ENCODE results near the gene NR1I3. TPM values are rescaled to one million over a fixed set of nuclear protein-coding genes. Genes with fewer than 3 reads are reported as not detected.
"Not testable (repeated sequence)": the region's sequence is repeated elsewhere in the genome, so short reads cannot be mapped to it uniquely, and the experiment has no call there.

The NR1I3 gene
- total and polyA plus RNA-seq, 2 experiments from 2014 or later, result 0.50 TPM; not detected in 1

- TF ChIP-seq ZNF462 (CRISPR knock-in tag; IDR thresholded peaks at IDR 0.05), result no peak
Observed at GRCh38 chr1:161259345-161259702, 21.3 kb upstream of the NR1I3 start (continued).

GRCh38 chr1:161258439-161259344 lies 20.7 kb upstream of the NR1I3 start, which contains the start of gene PCP4L1:
Gene PCP4L1 (plus strand): TSS chr1:161258745. CDS start chr1:161258975, 230 bp downstream.
- Histone ChIP-seq H3K9me2 (ENCODE audit: insufficient read depth) (no peaks in the 10 kb centered on the region), H3K36me3 (ENCODE audit: insufficient read depth) (peaks cover 7% of the 10 kb centered on the region; the same call in 1 of the 2 replicates), H3K27me3 (ENCODE audit: insufficient read depth) (peaks cover 38% of the 10 kb centered on the region), H4K20me1 (replicated peaks; ENCODE audit: insufficient read depth) (no peaks in the 10 kb centered on the region), H3K27ac (ENCODE audit: low read depth) (no peak within 1 kb of the TSS), H3F3A (replicated peaks; ENCODE audit: low read depth) (0 out of 2 replicates have a peak, but pooled peaks cover 7% of the 10 kb centered on the region), H3K79me2 (replicated peaks; ENCODE audit: insufficient read depth) (no peaks in the 10 kb centered on the region), H3K4me2 (peak within 1 kb of the TSS; percentile 81), H3K4me1 (ENCODE audit: insufficient read depth) (peaks cover 8% of the 10 kb centered on the region), H2AFZ (peak within 1 kb of the TSS; percentile 84), H3K4me3 (peak within 1 kb of the TSS; percentile 62)
- Mint-ChIP-seq H3K36me3 (ENCODE audit: low read depth) (peaks cover 16% of the 10 kb centered on the region), H3K4me3 (peak within 1 kb of the TSS; percentile 62), H3K27ac (no peak within 1 kb of the TSS), H3K4me1 (peaks cover 21% of the 10 kb centered on the region), H3K27me3 (ENCODE audit: insufficient read depth, low read depth, poor library complexity) (peaks cover 42% of the 10 kb centered on the region), H3K9me3 (peaks cover 28% of the 10 kb centered on the region)
- TF ChIP-seq CREB1 (CRISPR knock-in tag; IDR thresholded peaks at IDR 0.05; ENCODE audit: low read depth) (0 out of 2 replicates have a peak, but pooled peaks have one; percentile 11), ZNF114 (CRISPR knock-in tag; IDR thresholded peaks at IDR 0.05) (peak; percentile 95), EZH2 (IDR thresholded peaks at IDR 0.05; ENCODE audit: low read depth, unreplicated experiment) (no peak), POLR2AphosphoS5 (IDR thresholded peaks at IDR 0.05; ENCODE audit: low read depth) (peak; percentile 47; the same call in 1 of the 2 replicates), ETS1 (IDR thresholded peaks at IDR 0.05) (no peak)
- peak; percentile 96 for ATAC-seq
- DNase-seq (ENCODE audit: low spot score), result peak; percentile 98

- H3K4me3 Mint-ChIP-seq; H3K9me2 ChIP-seq (ENCODE audit: insufficient read depth); H3K4me2 ChIP-seq; H3K36me3 ChIP-seq (ENCODE audit: insufficient read depth); H3K79me2 ChIP-seq (replicated peaks; ENCODE audit: insufficient read depth); H3F3A ChIP-seq (replicated peaks; ENCODE audit: low read depth); H3K27ac ChIP-seq (ENCODE audit: low read depth); H2AFZ ChIP-seq; H3K4me1 ChIP-seq (ENCODE audit: insufficient read depth); DNase-seq (ENCODE audit: low spot score); H4K20me1 ChIP-seq (replicated peaks; ENCODE audit: insufficient read depth); H3K27ac Mint-ChIP-seq; H3K4me3 ChIP-seq; ATAC-seq: not testable (repeated sequence)
- Mint-ChIP-seq H3K4me1 (peaks cover 21% of the 10 kb centered on the region), H3K36me3 (ENCODE audit: low read depth) (peaks cover 16% of the 10 kb centered on the region), H3K9me3 (peaks cover 28% of the 10 kb centered on the region), H3K27me3 (ENCODE audit: insufficient read depth, low read depth, poor library complexity) (peaks cover 42% of the 10 kb centered on the region)
- peaks cover 38% of the 10 kb centered on the region for H3K27me3 ChIP-seq (ENCODE audit: insufficient read depth)
Observed at GRCh38 chr1:161257109-161257508, 19.1 kb upstream of the NR1I3 start.

GRCh38 chr1:161255955-161256520 lies 18.0 kb upstream of the NR1I3 start:
- not testable (repeated sequence) for H3K27ac Mint-ChIP-seq; H3F3A ChIP-seq (replicated peaks; ENCODE audit: low read depth); H3K4me1 ChIP-seq (ENCODE audit: insufficient read depth); H4K20me1 ChIP-seq (replicated peaks; ENCODE audit: insufficient read depth); H3K4me3 Mint-ChIP-seq; H3K36me3 ChIP-seq (ENCODE audit: insufficient read depth); ATAC-seq; H3K4me2 ChIP-seq; H2AFZ ChIP-seq; H3K4me3 ChIP-seq; DNase-seq (ENCODE audit: low spot score); H3K79me2 ChIP-seq (replicated peaks; ENCODE audit: insufficient read depth); H3K9me2 ChIP-seq (ENCODE audit: insufficient read depth); H3K27ac ChIP-seq (ENCODE audit: low read depth)
- peaks cover 28% of the 10 kb centered on the region for H3K9me3 Mint-ChIP-seq
- H3K27me3 Mint-ChIP-seq (ENCODE audit: insufficient read depth, low read depth, poor library complexity), result peaks cover 36% of the 10 kb centered on the region
- H3K4me1 Mint-ChIP-seq, result peaks cover 15% of the 10 kb centered on the region
- peaks cover 33% of the 10 kb centered on the region for H3K27me3 ChIP-seq (ENCODE audit: insufficient read depth)
- peaks cover 16% of the 10 kb centered on the region for H3K36me3 Mint-ChIP-seq (ENCODE audit: low read depth)

Measured in GM23338 (cell line).